GM23248 (cell line): ENCODE data around the gene PMVK.

ENCODE experiments used
- EZH2 ChIP-seq: fragments of 200-600 bp; sonication (generic); IDR thresholded peaks from 2 replicates; pipeline ENCODE4 v1.6.1; 2018; ENCODE audit warnings: antibody characterized with exemption, mild to moderate bottlenecking; ENCODE audit not compliant: insufficient read depth, poor library complexity, severe bottlenecking
- EZH2phosphoT487 ChIP-seq: fragments of 200-600 bp; sonication (generic); IDR thresholded peaks from 2 replicates; pipeline ENCODE4 v1.6.1; 2018; ENCODE audit warnings: antibody characterized with exemption, moderate library complexity, mild to moderate bottlenecking, low read depth; ENCODE audit not compliant: insufficient read depth

GRCh38 chr1:154960446-154961136, 24.1 kb upstream of the PMVK start:
- TF ChIP-seq EZH2 (no peak), EZH2phosphoT487 (no peak)
